Transverse colon (tissue), 4 donors: ENCODE measurements around the gene PHF21B. TPM values are rescaled to one million over a fixed set of nuclear protein-coding genes. Genes with fewer than 3 reads are reported as not detected.

ENCODE experiments used
- DNase-seq: peaks from one replicate; pipeline ENCODE4 v3.0.0-alpha.2; 2019
- H3K27ac ChIP-seq, 4 donors: fragments of 200-600 bp; sonication (generic); 2 replicates each; pipeline ENCODE4 v1.5.1; 2016 to 2018; ENCODE audit warnings: inconsistent platforms in 4 of 4
- H3K27me3 ChIP-seq: fragments of 200-600 bp; sonication (generic); 2 replicates; pipeline ENCODE4 v1.5.1; 2017; ENCODE audit warnings: inconsistent platforms
- H3K36me3 ChIP-seq, 4 donors: fragments of 200-600 bp; sonication (generic); 2 replicates each; pipeline ENCODE4 v1.5.1; 2017 to 2019; ENCODE audit warnings: inconsistent platforms in 4 of 4
- H3K4me1 ChIP-seq, 4 donors: fragments of 200-600 bp; sonication (generic); 2 replicates each; pipeline ENCODE4 v1.5.1; 2017 to 2020; ENCODE audit warnings: inconsistent platforms in 4 of 4
- H3K4me3 ChIP-seq, 4 donors: fragments of 200-600 bp; sonication (generic); 1 replicate in 1 of 4; 2 replicates in 3 of 4; pipeline versions ENCODE4 v1.5.1 to v1.6.1; 2017 to 2019; ENCODE audit warnings: inconsistent platforms in 4 of 4
- H3K9me3 ChIP-seq, 2 donors: fragments of 200-600 bp; sonication (generic); 2 replicates each; pipeline ENCODE4 v1.5.1; 2017 to 2019; ENCODE audit warnings: inconsistent platforms in 2 of 2
- EP300 ChIP-seq: sonication (generic); formaldehyde crosslinking; IDR thresholded peaks from one replicate; pipeline ENCODE4 v1.6.1; 2017; ENCODE audit warnings: antibody characterized with exemption, low read depth
- POLR2A ChIP-seq: fragments of 450-650 bp; IDR thresholded peaks from one replicate; pipeline ENCODE4 v1.6.1; 2016; ENCODE audit warnings: antibody characterized with exemption, mild to moderate bottlenecking, moderate library complexity
- POLR2AphosphoS5 ChIP-seq, 3 donors: sonication (generic); formaldehyde crosslinking; IDR thresholded peaks; one replicate each; pipeline ENCODE4 v1.6.1; 2016; ENCODE audit warnings: antibody characterized with exemption in 3 of 3
- WGBS, 2 donors: methylation state at CpG; one replicate each; pipeline ENCODE4 v1.1.5; 2018; ENCODE audit warnings: low coverage in 1 of 2; 5-methylcytosine and 5-hydroxymethylcytosine counted together
- in situ Hi-C, 4 donors: fragments of 200-750 bp; cut with MboI; loops; one replicate each; pipeline versions ENCODE4 v1.15.0 to v1.15.1; 2017; ENCODE audit warnings: low sequenced_read_pairs in 3 of 4, low pct_ligation_motif_present in 1 of 4, low pct_unique_long_range_greater_than_20kb in 1 of 4
- intact Hi-C: fragments of 100-400 bp; cut with DNase I; formaldehyde crosslinking; loops from one replicate; pipeline ENCODE4 v1.15.1; 2023; ENCODE audit warnings: low total_unique reads
- total RNA-seq, 4 donors: library from RNA; depleted of rRNA; stranded (reverse); fragments of >200 nt; gene quantifications; one replicate each; pipeline ENCODE4 v1.1.0, GENCODE V29; 2016
- TF ChIP-seq, protein P1 (sequence below), 5 experiments: fragments of 200-600 bp in 3 of 5; fragments of 450-650 bp in 2 of 5; sonication (generic) in 3 of 5; IDR thresholded peaks; 1 replicate in 2 of 5; 2 replicates in 3 of 5; pipeline ENCODE4 v1.5.1; 2016 to 2017; ENCODE audit warnings: antibody characterized with exemption in 5 of 5, inconsistent platforms in 3 of 5, mild to moderate bottlenecking in 2 of 5, moderate library complexity in 1 of 5

PHF21B gene
- total RNA-seq, 4 donors from 2014 or later = not detected

DNA sequence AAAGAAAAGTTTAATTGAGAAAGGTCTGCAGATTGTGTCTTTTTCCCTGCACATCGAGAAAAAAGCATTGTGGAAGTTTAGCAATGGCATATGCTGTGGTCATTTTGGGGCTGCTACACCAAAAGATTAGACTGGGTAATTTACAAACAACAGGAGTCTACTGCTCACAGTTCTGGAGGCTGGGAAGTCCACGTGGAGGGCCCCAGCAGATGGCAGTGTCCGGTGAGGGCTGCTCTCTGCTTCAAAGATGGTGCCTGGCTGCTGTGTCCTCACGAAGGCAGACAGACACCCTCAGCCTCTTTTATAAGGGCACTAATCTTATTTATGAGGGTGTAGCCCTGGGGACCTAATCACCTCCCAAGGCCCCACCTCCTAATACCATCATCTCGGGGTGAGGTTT, 21.1 kb downstream of the PHF21B start:
- Histone ChIP-seq H3K4me1 (no peaks in the 10 kb centered on the region), H3K9me3 (no peaks in the 10 kb centered on the region), H3K4me3 (no peak overlapping the region), H3K27me3 (no peaks in the 10 kb centered on the region), H3K36me3 (no peaks in the 10 kb centered on the region), H3K27ac (no peak overlapping the region)
- intact Hi-C loops = no loop called here
- 66 to 75% methylated on average over 1 to 4 of the region's 5 CpGs for WGBS, 2 donors
- DNase-seq = no peak
- in situ Hi-C loops = no loop called here
- no peak for TF ChIP-seq POLR2A
- TF ChIP-seq EP300 = no peak

DNA sequence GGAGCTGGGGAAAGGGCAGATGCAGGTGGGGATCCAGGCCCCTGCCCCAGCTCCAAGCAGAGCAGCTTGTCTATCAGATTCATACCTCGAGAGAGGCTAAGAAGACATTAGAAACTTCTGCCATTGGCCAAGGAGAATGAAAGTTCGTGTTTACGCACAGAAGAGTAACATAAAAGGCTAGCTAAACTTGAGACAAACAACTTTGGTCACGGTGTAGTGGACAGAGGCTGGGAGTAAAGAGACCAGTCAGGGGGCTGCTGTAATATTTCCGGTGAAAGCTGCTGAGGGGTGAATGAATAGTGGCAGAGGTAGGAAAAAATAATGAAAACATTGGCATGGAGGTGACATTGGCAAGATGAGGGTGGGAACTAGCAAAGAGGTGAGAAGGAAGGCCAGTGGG, 22.9 kb downstream of the PHF21B start:
- in situ Hi-C loops = no loop called here
- DNase-seq = no peak
- H3K27ac ChIP-seq = no peak overlapping the region
- TF ChIP-seq, protein P1, sequence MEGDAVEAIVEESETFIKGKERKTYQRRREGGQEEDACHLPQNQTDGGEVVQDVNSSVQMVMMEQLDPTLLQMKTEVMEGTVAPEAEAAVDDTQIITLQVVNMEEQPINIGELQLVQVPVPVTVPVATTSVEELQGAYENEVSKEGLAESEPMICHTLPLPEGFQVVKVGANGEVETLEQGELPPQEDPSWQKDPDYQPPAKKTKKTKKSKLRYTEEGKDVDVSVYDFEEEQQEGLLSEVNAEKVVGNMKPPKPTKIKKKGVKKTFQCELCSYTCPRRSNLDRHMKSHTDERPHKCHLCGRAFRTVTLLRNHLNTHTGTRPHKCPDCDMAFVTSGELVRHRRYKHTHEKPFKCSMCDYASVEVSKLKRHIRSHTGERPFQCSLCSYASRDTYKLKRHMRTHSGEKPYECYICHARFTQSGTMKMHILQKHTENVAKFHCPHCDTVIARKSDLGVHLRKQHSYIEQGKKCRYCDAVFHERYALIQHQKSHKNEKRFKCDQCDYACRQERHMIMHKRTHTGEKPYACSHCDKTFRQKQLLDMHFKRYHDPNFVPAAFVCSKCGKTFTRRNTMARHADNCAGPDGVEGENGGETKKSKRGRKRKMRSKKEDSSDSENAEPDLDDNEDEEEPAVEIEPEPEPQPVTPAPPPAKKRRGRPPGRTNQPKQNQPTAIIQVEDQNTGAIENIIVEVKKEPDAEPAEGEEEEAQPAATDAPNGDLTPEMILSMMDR (IDR thresholded peaks at IDR 0.05) = no peak
- TF ChIP-seq EP300 = no peak
- TF ChIP-seq POLR2AphosphoS5 (IDR thresholded peaks at IDR 0.05) = no peak
- no peak for TF ChIP-seq POLR2A
- no peak overlapping the region for H3K4me3 ChIP-seq
- intact Hi-C loops = no loop called here
- H3K9me3 ChIP-seq = no peaks in the 10 kb centered on the region
- WGBS, 2 donors = 77 to 100% methylated on average over 1 to 5 of the region's 5 CpGs
- H3K4me1 ChIP-seq = no peaks in the 10 kb centered on the region
- no peaks in the 10 kb centered on the region for H3K36me3 ChIP-seq
- no peaks in the 10 kb centered on the region for H3K27me3 ChIP-seq

DNA sequence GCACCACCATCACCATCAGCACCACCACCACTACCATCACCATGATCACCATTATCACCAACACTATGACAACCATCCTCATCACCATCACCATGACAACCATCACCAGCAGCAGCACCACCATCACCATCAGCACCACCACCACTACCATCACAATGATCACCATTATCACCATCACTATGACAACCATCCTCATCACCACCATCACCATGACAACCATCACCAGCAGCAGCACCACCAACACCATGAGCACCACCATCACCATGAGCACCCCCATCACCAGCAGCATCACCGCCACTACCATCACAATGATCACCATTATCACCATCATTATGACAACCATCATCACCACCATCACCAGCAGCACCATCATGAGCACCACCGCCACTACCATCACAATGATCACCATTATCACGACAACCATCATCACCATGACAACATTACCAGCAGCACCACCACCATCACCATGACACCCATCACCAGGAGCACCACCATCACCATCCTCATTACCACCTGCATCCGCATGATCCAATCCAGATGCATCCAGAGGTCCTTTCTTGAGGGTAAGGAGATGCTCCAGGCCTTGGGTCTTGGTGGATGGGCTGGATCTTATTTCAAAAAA, 23.8 kb downstream of the PHF21B start:
- in situ Hi-C loops = no loop called here
- no peak for DNase-seq
- H3K36me3 ChIP-seq = no peaks in the 10 kb centered on the region
- no peaks in the 10 kb centered on the region for H3K9me3 ChIP-seq
- 85 to 100% methylated on average over 4 of the region's 4 CpGs for WGBS, 2 donors
- intact Hi-C loops = no loop called here
- H3K27ac ChIP-seq = no peak overlapping the region
- TF ChIP-seq, protein P1 (IDR thresholded peaks at IDR 0.05) = no peak
- no peak for TF ChIP-seq EP300
- no peak for TF ChIP-seq POLR2AphosphoS5 (IDR thresholded peaks at IDR 0.05)
- no peak for TF ChIP-seq POLR2A
- H3K27me3 ChIP-seq = no peaks in the 10 kb centered on the region
- no peak overlapping the region for H3K4me3 ChIP-seq
- H3K4me1 ChIP-seq = no peaks in the 10 kb centered on the region

DNA sequence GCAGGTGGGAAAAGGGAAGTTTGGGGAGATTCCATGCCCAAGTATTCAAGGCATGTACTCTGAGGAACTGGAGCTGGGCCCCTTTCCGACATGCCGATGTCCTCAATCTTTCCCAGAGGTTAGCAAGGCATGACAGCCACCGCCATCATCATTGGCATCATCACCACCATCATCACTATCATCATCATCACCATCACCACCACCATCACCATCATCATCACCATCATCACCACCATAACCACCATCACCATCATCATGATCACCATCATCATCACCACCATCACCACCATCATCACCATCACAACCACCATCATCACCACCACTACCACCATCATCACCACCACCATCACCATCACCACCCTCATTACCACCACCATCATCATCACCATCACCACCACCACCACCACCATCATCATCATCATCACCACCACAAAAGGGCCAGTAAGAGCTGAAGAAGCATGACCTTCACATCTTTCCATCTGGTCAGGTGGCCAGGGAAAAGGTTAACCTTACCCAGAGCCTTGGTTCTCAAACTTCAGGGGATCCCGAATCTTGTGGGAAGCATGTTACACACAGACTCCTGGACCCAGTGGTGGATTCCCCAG, 25.8 kb downstream of the PHF21B start:
- intact Hi-C loops = no loop called here
- WGBS, 2 donors = 80 to 93% methylated on average over 1 to 4 of the region's 4 CpGs
- H3K4me1 ChIP-seq = no peaks in the 10 kb centered on the region

More for the DNA sequence above, 25.8 kb downstream of the PHF21B start:
- H3K4me3 ChIP-seq = no peak overlapping the region
- H3K36me3 ChIP-seq = no peaks in the 10 kb centered on the region
- no peak for TF ChIP-seq POLR2A
- no peak for TF ChIP-seq EP300
- no peak for TF ChIP-seq POLR2AphosphoS5 (IDR thresholded peaks at IDR 0.05)
- TF ChIP-seq, protein P1 (IDR thresholded peaks at IDR 0.05) = no peak
- H3K9me3 ChIP-seq = no peaks in the 10 kb centered on the region
- H3K27me3 ChIP-seq = no peaks in the 10 kb centered on the region
- no peak for DNase-seq
- no peak overlapping the region for H3K27ac ChIP-seq
- in situ Hi-C loops = no loop called here
